ENCODE results near the gene EHHADH. TPM values are rescaled to one million over a fixed set of nuclear protein-coding genes. Genes with fewer than 3 reads are reported as not detected.

Gene EHHADH
- total and polyA plus RNA-seq, 9 of the 15 experiments (the other 6 are each of a cell fraction or from before 2014, with no cell fraction given) = 3.6 to 6.4 (median 5.4) TPM

DNA sequence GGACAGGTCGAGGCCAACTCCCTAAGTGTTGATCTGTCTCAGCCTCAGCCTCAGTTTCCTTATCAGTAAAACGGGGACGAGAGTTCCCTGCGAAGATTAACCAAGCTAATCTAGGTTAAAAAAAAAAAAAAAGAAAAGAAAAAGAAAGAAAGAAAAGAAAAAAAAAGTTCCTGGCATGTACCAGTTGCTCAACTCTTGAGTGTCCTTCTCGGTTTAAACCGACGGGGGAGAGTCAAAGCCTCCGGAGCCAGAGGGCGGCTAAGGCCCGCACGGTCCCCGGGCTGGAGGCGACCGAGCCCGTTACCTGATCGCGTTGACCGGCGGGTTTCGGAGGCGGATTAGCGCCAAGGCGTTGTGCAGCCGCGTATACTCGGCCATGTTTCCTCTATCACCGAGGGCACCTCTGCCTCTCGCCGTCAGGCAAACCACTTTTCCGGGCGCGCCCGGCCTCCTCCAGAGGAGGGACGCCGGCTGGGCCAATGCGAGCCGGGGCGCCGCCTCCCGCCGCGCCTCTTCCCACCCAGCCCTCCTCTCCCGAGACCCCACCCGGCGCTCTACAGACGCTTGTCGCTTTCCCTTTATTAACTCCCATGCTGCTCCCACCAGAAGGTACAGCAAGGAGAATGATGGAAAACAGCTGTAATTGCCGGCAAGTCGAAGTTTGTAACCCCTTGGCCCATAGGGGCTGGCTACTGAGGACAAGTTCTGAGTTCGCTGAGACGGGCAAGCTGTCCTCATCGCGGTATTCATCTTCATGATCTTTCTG is at the start of gene EHHADH (continued):
- TF ChIP-seq, protein P1, sequence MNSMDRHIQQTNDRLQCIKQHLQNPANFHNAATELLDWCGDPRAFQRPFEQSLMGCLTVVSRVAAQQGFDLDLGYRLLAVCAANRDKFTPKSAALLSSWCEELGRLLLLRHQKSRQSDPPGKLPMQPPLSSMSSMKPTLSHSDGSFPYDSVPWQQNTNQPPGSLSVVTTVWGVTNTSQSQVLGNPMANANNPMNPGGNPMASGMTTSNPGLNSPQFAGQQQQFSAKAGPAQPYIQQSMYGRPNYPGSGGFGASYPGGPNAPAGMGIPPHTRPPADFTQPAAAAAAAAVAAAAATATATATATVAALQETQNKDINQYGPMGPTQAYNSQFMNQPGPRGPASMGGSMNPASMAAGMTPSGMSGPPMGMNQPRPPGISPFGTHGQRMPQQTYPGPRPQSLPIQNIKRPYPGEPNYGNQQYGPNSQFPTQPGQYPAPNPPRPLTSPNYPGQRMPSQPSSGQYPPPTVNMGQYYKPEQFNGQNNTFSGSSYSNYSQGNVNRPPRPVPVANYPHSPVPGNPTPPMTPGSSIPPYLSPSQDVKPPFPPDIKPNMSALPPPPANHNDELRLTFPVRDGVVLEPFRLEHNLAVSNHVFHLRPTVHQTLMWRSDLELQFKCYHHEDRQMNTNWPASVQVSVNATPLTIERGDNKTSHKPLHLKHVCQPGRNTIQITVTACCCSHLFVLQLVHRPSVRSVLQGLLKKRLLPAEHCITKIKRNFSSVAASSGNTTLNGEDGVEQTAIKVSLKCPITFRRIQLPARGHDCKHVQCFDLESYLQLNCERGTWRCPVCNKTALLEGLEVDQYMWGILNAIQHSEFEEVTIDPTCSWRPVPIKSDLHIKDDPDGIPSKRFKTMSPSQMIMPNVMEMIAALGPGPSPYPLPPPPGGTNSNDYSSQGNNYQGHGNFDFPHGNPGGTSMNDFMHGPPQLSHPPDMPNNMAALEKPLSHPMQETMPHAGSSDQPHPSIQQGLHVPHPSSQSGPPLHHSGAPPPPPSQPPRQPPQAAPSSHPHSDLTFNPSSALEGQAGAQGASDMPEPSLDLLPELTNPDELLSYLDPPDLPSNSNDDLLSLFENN (IDR thresholded peaks at IDR 0.05; ENCODE audit: low read depth in 2 of 2, low read length in 2 of 2) = no peak
- TF ChIP-seq NCOA2 (IDR thresholded peaks at IDR 0.05; ENCODE audit: partially characterized antibody in 2 of 2) = no peak
- TF ChIP-seq, protein P2, sequence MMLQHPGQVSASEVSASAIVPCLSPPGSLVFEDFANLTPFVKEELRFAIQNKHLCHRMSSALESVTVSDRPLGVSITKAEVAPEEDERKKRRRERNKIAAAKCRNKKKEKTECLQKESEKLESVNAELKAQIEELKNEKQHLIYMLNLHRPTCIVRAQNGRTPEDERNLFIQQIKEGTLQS (IDR thresholded peaks at IDR 0.05) = no peak
- TF ChIP-seq, protein P2 (CRISPR knock-in tag; conservative IDR thresholded peaks at IDR 0.05) = no peak
- TF ChIP-seq, protein P3, sequence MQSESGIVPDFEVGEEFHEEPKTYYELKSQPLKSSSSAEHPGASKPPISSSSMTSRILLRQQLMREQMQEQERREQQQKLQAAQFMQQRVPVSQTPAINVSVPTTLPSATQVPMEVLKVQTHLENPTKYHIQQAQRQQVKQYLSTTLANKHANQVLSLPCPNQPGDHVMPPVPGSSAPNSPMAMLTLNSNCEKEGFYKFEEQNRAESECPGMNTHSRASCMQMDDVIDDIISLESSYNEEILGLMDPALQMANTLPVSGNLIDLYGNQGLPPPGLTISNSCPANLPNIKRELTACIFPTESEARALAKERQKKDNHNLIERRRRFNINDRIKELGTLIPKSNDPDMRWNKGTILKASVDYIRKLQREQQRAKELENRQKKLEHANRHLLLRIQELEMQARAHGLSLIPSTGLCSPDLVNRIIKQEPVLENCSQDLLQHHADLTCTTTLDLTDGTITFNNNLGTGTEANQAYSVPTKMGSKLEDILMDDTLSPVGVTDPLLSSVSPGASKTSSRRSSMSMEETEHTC (IDR thresholded peaks at IDR 0.05) = no peak
- TF ChIP-seq ZNF586 (CRISPR knock-in tag; conservative IDR thresholded peaks at IDR 0.05) = no peak
- TF ChIP-seq NR2C2 (CRISPR knock-in tag; IDR thresholded peaks at IDR 0.05) = no peak
- no peak for TF ChIP-seq NR2C2 (tag; IDR thresholded peaks at IDR 0.05)
- peak; percentile 76; the same call in 1 of the 2 replicates for TF ChIP-seq GTF2E2 (tag; IDR thresholded peaks at IDR 0.05)
- no peak for TF ChIP-seq CREB1 (IDR thresholded peaks at IDR 0.05)
- TF ChIP-seq CREB1 (CRISPR knock-in tag; IDR thresholded peaks at IDR 0.05) = no peak
- TF ChIP-seq, protein P4, sequence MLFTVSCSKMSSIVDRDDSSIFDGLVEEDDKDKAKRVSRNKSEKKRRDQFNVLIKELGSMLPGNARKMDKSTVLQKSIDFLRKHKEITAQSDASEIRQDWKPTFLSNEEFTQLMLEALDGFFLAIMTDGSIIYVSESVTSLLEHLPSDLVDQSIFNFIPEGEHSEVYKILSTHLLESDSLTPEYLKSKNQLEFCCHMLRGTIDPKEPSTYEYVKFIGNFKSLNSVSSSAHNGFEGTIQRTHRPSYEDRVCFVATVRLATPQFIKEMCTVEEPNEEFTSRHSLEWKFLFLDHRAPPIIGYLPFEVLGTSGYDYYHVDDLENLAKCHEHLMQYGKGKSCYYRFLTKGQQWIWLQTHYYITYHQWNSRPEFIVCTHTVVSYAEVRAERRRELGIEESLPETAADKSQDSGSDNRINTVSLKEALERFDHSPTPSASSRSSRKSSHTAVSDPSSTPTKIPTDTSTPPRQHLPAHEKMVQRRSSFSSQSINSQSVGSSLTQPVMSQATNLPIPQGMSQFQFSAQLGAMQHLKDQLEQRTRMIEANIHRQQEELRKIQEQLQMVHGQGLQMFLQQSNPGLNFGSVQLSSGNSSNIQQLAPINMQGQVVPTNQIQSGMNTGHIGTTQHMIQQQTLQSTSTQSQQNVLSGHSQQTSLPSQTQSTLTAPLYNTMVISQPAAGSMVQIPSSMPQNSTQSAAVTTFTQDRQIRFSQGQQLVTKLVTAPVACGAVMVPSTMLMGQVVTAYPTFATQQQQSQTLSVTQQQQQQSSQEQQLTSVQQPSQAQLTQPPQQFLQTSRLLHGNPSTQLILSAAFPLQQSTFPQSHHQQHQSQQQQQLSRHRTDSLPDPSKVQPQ (CRISPR knock-in tag; IDR thresholded peaks at IDR 0.05; ENCODE audit: borderline replicate concordance) = no peak
- TF ChIP-seq, protein P5, sequence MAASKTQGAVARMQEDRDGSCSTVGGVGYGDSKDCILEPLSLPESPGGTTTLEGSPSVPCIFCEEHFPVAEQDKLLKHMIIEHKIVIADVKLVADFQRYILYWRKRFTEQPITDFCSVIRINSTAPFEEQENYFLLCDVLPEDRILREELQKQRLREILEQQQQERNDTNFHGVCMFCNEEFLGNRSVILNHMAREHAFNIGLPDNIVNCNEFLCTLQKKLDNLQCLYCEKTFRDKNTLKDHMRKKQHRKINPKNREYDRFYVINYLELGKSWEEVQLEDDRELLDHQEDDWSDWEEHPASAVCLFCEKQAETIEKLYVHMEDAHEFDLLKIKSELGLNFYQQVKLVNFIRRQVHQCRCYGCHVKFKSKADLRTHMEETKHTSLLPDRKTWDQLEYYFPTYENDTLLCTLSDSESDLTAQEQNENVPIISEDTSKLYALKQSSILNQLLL (CRISPR knock-in tag; IDR thresholded peaks at IDR 0.05; ENCODE audit: borderline replicate concordance) = no peak

Measured in K562 (cell line).